ENCODE data around the gene MYO6.

MYO6 gene

DNA sequence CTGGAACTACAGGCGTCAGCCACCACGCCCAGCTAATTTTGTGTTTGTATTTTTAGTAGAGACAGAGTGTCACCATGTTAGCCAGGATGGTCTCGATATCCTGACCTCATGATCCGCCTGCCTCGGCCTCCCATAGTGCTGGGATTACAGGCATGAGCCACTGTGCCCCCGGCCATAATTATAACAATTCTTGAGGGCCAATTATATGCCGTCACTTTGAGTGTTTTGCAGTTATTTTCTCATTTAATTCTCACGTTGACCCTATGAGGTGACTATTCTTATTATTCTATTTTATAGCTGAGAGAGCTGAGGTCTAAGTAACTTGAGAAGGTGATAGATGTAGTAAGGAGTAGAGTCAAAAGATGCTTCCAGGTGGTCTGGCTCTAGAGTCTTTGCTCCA is 13.0 kb downstream of the MYO6 start:
- DNase-seq (ENCODE audit: low read depth, low spot score) = no peak

- no peak for DNase-seq (ENCODE audit: low read depth, low spot score)
These were observed 17.3 kb downstream of the MYO6 start for GRCh38 chr6:75766387-75766786.

GRCh38 chr6:75770844-75771243 is 21.8 kb downstream of the MYO6 start:
- DNase-seq (ENCODE audit: low read depth, low spot score) = no peak

GRCh38 chr6:75775219-75775618 is 26.2 kb downstream of the MYO6 start:
- no peak for DNase-seq (ENCODE audit: low read depth, low spot score)

DNA sequence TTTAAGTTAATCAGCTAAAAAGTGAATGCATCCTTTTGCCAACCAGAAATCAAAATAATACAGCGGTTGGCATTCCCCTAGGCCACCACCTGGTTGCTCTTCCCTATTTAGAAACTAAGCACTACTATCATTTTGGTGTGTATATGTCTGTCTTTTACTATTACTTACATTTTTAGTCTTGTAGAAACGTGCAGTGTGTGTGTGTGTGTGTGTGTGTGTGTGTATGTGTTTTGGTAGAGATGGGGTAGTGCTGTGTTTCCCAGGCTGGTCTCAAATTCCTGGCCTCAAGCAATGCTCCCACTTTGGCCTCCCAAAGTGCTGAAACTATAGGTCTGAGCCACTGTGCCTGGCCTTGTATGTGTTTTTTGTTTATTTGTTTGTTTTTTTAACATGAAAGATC is 27.4 kb downstream of the MYO6 start:
- no peak for DNase-seq (ENCODE audit: low read depth, low spot score)

GRCh38 chr6:75778757-75779156 is 29.7 kb downstream of the MYO6 start:
- no peak for DNase-seq (ENCODE audit: low read depth, low spot score)

DNA sequence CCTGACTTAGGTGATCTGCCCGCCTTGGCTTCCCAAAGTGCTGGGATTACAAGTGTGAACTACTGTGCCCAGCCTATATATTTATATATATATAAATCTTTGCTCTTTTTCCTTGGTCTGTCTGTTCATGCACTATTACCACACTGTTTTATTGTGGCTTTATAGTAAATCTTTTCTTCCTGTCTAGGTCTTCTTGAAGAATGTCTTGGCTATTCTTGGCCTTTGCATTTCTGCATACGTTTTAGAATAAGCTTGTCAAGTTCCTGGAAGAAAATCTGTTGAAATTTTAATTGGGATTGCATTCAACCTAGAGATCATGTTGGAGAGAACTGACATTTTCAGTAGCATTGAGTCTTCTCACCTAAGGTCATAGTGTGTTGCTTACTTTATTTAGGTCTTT is 37.1 kb downstream of the MYO6 start:
- DNase-seq (ENCODE audit: low read depth, low spot score) = no peak

DNA sequence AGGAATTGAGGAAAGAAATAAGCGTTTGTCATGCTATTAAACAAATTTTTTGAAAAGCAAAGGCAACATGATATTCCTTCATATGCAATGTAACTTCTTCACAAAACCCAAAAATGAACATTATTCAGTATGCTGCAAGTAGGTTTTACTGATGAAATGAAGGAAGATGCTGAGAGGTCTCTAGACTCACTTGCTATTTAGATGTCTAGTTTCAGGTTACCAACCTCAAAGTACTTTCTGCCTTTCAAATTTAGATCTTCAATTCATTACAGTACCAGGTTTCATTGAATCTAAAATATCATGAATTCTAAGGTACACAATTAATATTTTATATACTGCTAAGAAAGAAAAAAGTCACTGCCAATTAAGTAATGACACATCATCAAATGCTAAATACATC is 39.9 kb downstream of the MYO6 start:
- DNase-seq (ENCODE audit: low read depth, low spot score) = no peak

DNA sequence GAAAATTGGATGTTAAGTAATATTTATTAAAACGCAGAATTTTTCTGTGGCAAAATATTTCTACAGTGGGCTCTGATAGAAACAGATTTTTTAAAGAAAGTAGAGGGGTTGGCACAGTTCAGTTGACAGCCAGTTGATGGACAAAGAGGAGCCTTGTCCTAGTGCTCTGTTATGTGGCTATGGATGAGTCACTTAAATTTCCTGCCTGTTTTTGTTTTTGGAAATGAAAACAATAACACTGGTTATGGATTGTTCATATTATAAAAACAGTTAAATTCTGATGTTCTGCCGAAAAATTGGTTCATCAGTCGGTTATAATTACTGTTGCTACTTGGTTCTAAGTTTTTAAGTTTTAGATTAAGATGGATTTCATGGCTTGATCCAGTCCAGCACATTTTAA is 42.8 kb downstream of the MYO6 start:
- DNase-seq (ENCODE audit: low read depth, low spot score) = no peak

DNA sequence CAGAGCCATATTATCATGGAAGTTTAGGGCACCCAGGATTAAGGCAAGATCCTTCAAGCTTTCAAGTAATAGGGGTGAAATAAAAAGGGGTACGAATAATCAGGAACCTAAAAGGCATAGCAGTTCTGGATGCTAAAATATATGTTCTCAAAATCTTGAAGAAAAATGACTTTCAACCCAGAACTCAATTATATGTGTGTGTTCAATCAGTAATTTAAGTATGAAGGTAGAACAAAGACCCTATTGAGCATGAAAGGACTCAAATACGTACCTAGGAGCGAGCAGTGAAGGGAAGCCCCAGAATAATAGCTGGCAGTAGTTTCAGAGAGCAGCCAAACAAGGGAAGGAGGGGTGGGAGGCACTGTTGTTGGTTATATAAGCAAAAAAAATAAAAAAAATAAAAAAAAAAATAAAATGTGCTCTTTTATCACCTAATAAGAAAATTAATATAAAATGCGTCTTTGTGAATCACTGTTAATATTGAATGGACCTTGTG is 45.4 kb downstream of the MYO6 start:
- no peak for DNase-seq (ENCODE audit: low read depth, low spot score)

- DNase-seq (ENCODE audit: low read depth, low spot score) = no peak
These were observed 46.1 kb downstream of the MYO6 start for GRCh38 chr6:75794954-75795739.

GRCh38 chr6:75796723-75797122 is 47.7 kb downstream of the MYO6 start:
- DNase-seq (ENCODE audit: low read depth, low spot score) = no peak

- DNase-seq (ENCODE audit: low read depth, low spot score) = no peak
These were observed 51.1 kb downstream of the MYO6 start for GRCh38 chr6:75800133-75800532.

GRCh38 chr6:75800708-75801505 is 51.9 kb downstream of the MYO6 start:
- no peak for DNase-seq (ENCODE audit: low read depth, low spot score)

DNA sequence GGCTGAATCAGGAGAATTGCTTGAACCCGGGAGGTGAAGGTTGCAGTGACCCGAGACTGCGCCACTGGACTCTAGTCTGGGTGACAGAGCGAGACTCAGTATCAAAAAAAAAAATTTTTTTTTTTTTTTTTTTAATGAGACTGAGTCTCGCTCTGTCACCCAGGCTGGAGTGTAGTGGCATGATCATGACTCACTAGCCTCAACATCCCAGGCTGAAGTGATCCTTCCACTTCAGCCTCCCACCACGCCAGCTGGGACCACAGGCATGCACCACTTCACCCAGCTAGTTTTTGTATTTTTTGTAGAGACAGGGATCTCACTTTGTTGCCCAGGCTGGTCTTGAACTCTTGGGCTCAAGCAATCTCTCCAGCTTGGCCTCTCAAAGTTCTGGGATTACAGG is 53.3 kb downstream of the MYO6 start:
- DNase-seq (ENCODE audit: low read depth, low spot score) = no peak

GRCh38 chr6:75808507-75808906 is 59.5 kb downstream of the MYO6 start:
- no peak for DNase-seq (ENCODE audit: low read depth, low spot score)

DNA sequence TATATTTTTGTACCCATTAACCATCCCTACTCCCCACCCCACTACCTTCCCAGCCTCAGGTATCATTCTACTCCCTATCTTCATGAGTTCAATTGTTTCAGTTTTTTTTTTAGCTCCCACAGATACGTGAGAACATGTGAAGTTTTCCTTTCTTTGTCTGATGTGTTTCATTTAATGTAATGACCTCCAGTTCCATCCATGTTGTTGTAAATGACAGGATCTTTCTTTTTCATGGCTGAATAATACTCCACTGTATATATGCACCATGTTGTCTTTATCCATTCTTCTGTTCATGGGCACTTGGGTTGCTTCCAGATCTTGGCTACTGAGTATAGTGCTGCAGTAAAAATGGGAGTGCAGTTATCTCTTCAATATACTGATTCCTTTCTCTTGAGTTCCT is 63.5 kb downstream of the MYO6 start:
- no peak for DNase-seq (ENCODE audit: low read depth, low spot score)

DNA sequence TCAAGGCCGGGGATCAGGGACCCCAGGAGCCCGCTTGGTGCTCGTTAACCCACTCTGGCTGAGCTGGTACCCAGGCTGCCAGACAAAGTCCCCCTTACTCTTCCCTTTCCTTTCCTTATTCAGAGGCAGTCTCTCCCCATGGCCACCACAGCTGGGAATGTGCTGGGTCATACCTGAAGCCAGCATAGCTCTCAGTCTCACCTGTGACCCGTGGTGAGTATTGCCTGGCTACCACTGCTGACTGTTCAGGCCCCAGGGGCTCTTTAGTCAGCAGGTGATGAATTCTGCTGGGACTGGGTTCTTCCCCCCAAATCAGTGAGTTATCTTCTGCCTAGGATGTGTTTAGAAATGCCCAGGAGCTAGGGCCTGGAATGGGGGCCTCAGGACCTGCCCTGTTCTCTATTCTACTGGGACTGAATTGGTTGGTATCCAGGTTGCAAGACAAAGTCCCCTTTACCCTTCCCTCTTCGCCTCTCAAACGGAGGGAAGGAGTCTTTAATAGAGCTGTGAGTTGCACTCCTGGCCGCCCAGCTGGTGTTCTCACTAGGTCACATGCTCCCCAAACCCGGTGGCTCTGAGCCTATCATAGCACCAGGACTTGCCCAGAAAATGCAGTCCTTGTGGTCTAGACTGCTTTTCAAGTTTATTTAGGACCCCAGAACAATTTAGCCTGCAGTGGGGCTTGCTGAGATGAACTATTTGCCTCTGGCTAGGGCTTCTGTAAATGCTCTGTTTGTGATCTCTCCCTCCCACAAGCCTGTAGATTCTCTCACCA is 64.6 kb downstream of the MYO6 start:
- DNase-seq (ENCODE audit: low read depth, low spot score) = no peak

DNA sequence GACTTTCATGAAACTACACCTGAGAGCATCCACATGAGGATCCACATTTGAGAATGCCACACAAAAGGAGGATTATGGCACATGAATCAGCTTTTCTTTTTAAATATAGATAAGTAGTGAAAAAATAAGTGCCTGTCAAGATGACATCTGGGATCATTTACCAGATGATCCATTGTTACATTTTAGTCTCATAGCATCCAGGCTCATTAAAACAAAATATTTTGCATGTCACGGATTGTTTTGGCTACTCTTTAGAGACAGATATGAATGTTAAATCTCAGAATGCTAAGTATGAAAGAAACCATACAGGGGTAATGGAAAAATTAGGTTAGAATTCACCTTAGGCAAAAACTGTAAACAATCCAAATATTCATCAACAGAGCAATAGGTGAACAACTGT is 66.7 kb downstream of the MYO6 start:
- no peak for DNase-seq (ENCODE audit: low read depth, low spot score)

DNA sequence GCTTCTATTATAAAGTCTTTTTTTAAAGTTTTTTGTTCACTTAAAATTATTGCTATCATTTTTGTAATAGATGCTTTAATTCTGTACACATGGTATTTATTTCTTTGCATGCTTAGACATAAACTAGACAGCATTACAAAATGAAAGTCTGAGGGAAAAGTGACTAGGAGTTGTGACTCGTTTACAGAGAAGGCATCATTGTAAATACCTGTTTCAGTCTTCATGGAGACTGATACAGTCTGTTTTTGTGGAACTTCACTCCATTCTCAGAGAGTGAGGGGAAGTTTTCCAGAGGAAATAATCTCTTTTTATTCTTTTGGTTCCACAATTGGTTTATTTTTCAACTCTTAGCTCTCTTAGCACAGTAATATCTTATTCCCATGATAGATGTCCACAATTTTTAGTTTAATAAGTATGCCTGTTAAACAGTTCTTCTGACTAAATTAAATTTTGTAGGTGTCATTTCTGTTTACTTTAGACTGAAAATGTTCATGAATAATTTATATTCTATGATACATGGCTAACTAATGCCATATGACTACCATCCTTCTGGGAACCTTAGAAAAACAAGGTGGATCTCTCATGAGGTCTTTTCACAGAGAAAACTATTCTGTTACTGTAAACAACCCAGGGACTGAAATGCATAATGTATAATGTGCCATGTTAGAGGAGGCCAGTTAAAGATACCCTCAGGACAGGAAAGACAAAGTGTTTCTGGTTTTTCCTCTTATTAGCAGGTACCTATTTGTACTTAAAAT is 69.2 kb downstream of the MYO6 start:
- no peak for DNase-seq (ENCODE audit: low read depth, low spot score)

GRCh38 chr6:75819776-75820487 is 70.9 kb downstream of the MYO6 start:
- no peak for DNase-seq (ENCODE audit: low read depth, low spot score)
